HepG2 (cell line): Measurements from ENCODE around the gene DUSP7. TPM values are rescaled to one million over a fixed set of nuclear protein-coding genes. Genes with fewer than 3 reads are reported as not detected.

Source experiments
- ATAC-seq: fragments of 200-7000 bp; cut with Tn5 transposase; 3 replicates; pipeline ENCODE4 v1.9.1; 2020; ENCODE audit warnings: mild to moderate bottlenecking, moderate library complexity
- BruUV-seq: library from RNA; stranded (reverse); fragments of 400-500 nt; replicated peaks from 2 replicates; lab custom pipeline; 2021; lab: Mats Ljungman, UMichigan
- CTCF ChIA-PET: fragments of 300-600 bp; formaldehyde crosslinking; extraction: SDS; loops from one replicate; lab custom pipeline; 2021; ENCODE audit warnings: low total read pairs, inconsistent platforms, low intra/inter-chr PET ratio; lab: Yijun Ruan, JAX
- POLR2A ChIA-PET: fragments of 350-600 bp; sonication (Branson Sonifier 250); formaldehyde crosslinking; loops from one replicate; lab custom pipeline; 2020; ENCODE audit warnings: antibody characterized with exemption, inconsistent platforms; lab: Yijun Ruan, JAX
- DNase-seq: peaks from one replicate; pipeline ENCODE4 v3.0.0-alpha.2; 2015; ENCODE audit warnings: low spot score
- FAIRE-seq: peaks from 3 replicates; lab custom pipeline; 2011; peaks lifted over from hg19 to GRCh38; lab: Jason Lieb, UNC
- H2AFZ ChIP-seq: one replicate; pipeline ENCODE4 v1.6.1; 2011; ENCODE audit warnings: low read length, inconsistent platforms
- H3K27ac ChIP-seq: fragments of 300-600 bp; 3 replicates; pipeline ENCODE4 v1.8.0; 2011; ENCODE audit warnings: mixed run types, mild to moderate bottlenecking, mixed read lengths, low read length, inconsistent platforms; ENCODE audit not compliant: insufficient read depth; ENCODE audit errors: extremely low read length
- H3K27me3 ChIP-seq, 2 experiments: fragments of 200-600 bp in 1 of 2; 2 replicates in 1 of 2; 3 replicates in 1 of 2; pipeline versions ENCODE4 v1.6.0 to v1.8.0; 2011; ENCODE audit warnings: low read length in 2 of 2, mild to moderate bottlenecking in 2 of 2, moderate library complexity in 2 of 2, inconsistent platforms in 1 of 2; ENCODE audit not compliant: insufficient read depth in 2 of 2, control insufficient read depth in 1 of 2
- H3K36me3 ChIP-seq, 2 experiments: fragments of 200-600 bp in 1 of 2; replicated peaks in 1 of 2; 2 replicates in 1 of 2; 3 replicates in 1 of 2; pipeline versions ENCODE4 v1.5.1 to v1.8.0; 2011; ENCODE audit warnings: low read length in 2 of 2, inconsistent platforms in 1 of 2; ENCODE audit not compliant: insufficient read depth in 2 of 2, control insufficient read depth in 1 of 2
- H3K4me1 ChIP-seq: 2 replicates; pipeline ENCODE4 v1.5.1; 2012; ENCODE audit warnings: low read length, inconsistent platforms; ENCODE audit not compliant: insufficient read depth
- H3K4me2 ChIP-seq: 2 replicates; pipeline ENCODE4 v1.6.0; 2011; ENCODE audit warnings: low read depth, low read length, inconsistent platforms
- H3K4me3 ChIP-seq, 3 experiments: fragments of 200-600 bp in 1 of 3; sonication (generic), shearing (Covaris generic) in 1 of 3; replicated peaks in 1 of 3; 2 replicates each; pipeline ENCODE4 v1.5.1; 2011 to 2016; ENCODE audit warnings: low read length in 3 of 3, inconsistent platforms in 2 of 3, low read depth in 2 of 3, mild to moderate bottlenecking in 2 of 3, control low read depth in 1 of 3, mixed read lengths in 1 of 3; ENCODE audit not compliant: insufficient read depth in 1 of 3
- H3K79me2 ChIP-seq: one replicate; pipeline ENCODE4 v1.6.1; 2011; ENCODE audit warnings: low read length, inconsistent platforms; ENCODE audit not compliant: insufficient read depth
- H3K9ac ChIP-seq: 2 replicates; pipeline ENCODE4 v1.6.0; 2011; ENCODE audit warnings: mild to moderate bottlenecking, low read depth, low read length, inconsistent platforms; ENCODE audit not compliant: insufficient read depth
- H3K9me3 ChIP-seq: 2 replicates; pipeline ENCODE4 v1.5.1; 2012; ENCODE audit warnings: mild to moderate bottlenecking, low read length
- H4K20me1 ChIP-seq: 2 replicates; pipeline ENCODE4 v1.6.0; 2011; ENCODE audit warnings: inconsistent platforms, mild to moderate bottlenecking, low read length, moderate library complexity; ENCODE audit not compliant: insufficient read depth
- ARID3A ChIP-seq: IDR thresholded peaks from 2 replicates; pipeline ENCODE4 v1.6.1; 2012; ENCODE audit warnings: low read depth, low read length, improper control_type of control experiment
- KLF6 ChIP-seq: IDR thresholded peaks from 2 replicates; pipeline ENCODE4 v1.8.0; 2016; ENCODE audit warnings: missing biosample characterization, missing genetic modification reagents
- NFIC ChIP-seq: IDR thresholded peaks from 2 replicates; pipeline ENCODE4 v1.6.1; 2012; ENCODE audit warnings: mild to moderate bottlenecking, low read length, inconsistent platforms
- POGZ ChIP-seq: sonication (generic); formaldehyde crosslinking; IDR thresholded peaks from 2 replicates; pipeline ENCODE4 v1.4.0; 2020; ENCODE audit warnings: mild to moderate bottlenecking, missing genetic modification reagents
- RELA ChIP-seq: sonication (generic); formaldehyde crosslinking; IDR thresholded peaks from 2 replicates; pipeline ENCODE4 v1.4.0; 2020; ENCODE audit warnings: missing genetic modification reagents
- RNF2 ChIP-seq: fragments of 450-650 bp; conservative IDR thresholded peaks from 2 replicates; pipeline ENCODE4 v1.6.1; 2016; ENCODE audit warnings: low read depth
- SKI ChIP-seq: fragments of 450-650 bp; IDR thresholded peaks from one replicate; pipeline ENCODE4 v1.6.1; 2018; ENCODE audit warnings: mild to moderate bottlenecking; ENCODE audit not compliant: partially characterized antibody
- STAG1 ChIP-seq: sonication (generic); formaldehyde crosslinking; IDR thresholded peaks from 2 replicates; pipeline ENCODE4 v1.4.0; 2020; ENCODE audit warnings: missing genetic modification reagents
- TARDBP ChIP-seq: sonication (generic); formaldehyde crosslinking; IDR thresholded peaks from 2 replicates; pipeline ENCODE4 v1.8.0; 2022; ENCODE audit warnings: mild to moderate bottlenecking, missing genetic modification reagents
- ZNF30 ChIP-seq: sonication (generic); formaldehyde crosslinking; IDR thresholded peaks from 2 replicates; pipeline ENCODE4 v1.5.0; 2020; ENCODE audit warnings: mild to moderate bottlenecking, missing genetic modification reagents
- ZNF687 ChIP-seq: sonication (generic); formaldehyde crosslinking; IDR thresholded peaks from 2 replicates; pipeline ENCODE4 v1.5.1; 2020; ENCODE audit warnings: mild to moderate bottlenecking, missing genetic modification reagents, moderate library complexity
- ZNF749 ChIP-seq: sonication (generic); formaldehyde crosslinking; IDR thresholded peaks from 2 replicates; pipeline ENCODE4 v1.8.0; 2022; ENCODE audit warnings: mild to moderate bottlenecking, missing genetic modification reagents, moderate library complexity, borderline replicate concordance
- ZNF784 ChIP-seq: sonication (generic); formaldehyde crosslinking; IDR thresholded peaks from 2 replicates; pipeline ENCODE4 v1.5.1; 2020; ENCODE audit warnings: missing genetic modification reagents, mild to moderate bottlenecking, borderline replicate concordance
- ZNF891 ChIP-seq: sonication (generic); formaldehyde crosslinking; IDR thresholded peaks from 2 replicates; pipeline ENCODE4 v1.5.0; 2020; ENCODE audit warnings: mild to moderate bottlenecking, missing genetic modification reagents
- ZSCAN22 ChIP-seq: sonication (generic); formaldehyde crosslinking; IDR thresholded peaks from 2 replicates; pipeline ENCODE4 v1.4.0; 2020; ENCODE audit warnings: mild to moderate bottlenecking, missing genetic modification reagents
- WGBS: methylation state at CpG from one replicate; pipeline ENCODE4 v1.1.6; 2017; ENCODE audit warnings: low lambda C conversion rate; 5-methylcytosine and 5-hydroxymethylcytosine counted together
- in situ Hi-C: cut with HindIII; loops from 2 replicates; pipeline ENCODE4 v1.10.0; 2017; ENCODE audit warnings: low pct_unique_long_range_greater_than_20kb; ENCODE audit not compliant: extremely low pct_ligation_motif_present
- intact Hi-C: fragments of 100-400 bp; cut with micrococcal nuclease; formaldehyde crosslinking; loops from one replicate; pipeline ENCODE4 v1.10.0; 2022; ENCODE audit not compliant: unreplicated experiment
- polyA plus RNA-seq, 8 experiments: library from polyadenylated mRNA; depleted of rRNA in 3 of 8; stranded (reverse) in 7 of 8; unstranded in 1 of 8; fragments of >200 nt; fragmentation: Illumina TruSeq in 4 of 8; extraction: Trizol in 4 of 8; gene quantifications; 2 replicates each; pipeline versions ENCODE4 v1.2.1 to v1.2.3, GENCODE V29; 2011 to 2016; ENCODE audit warnings: low read depth in 4 of 8, missing spikeins in 1 of 8, mixed read lengths in 1 of 8; ENCODE audit not compliant: insufficient read depth in 1 of 8
- total RNA-seq, 5 experiments: library from RNA; depleted of rRNA; stranded (reverse); fragments of >200 nt; fragmentation: Illumina TruSeq; extraction: Trizol; gene quantifications; 2 replicates each; pipeline ENCODE4 v1.2.3, GENCODE V29; 2016; ENCODE audit warnings: low read depth in 1 of 5

The DUSP7 gene
- total and polyA plus RNA-seq, 2 of the 13 experiments (the other 11 are each of a cell fraction or from before 2014, with no cell fraction given): 6.6 to 8.8 TPM

- BruUV-seq: no TSS peak
- Histone ChIP-seq H3K79me2 (no peaks in the 10 kb centered on the region), H3K36me3 (no peaks in the 10 kb centered on the region), H3K4me1 (peaks cover 77% of the 10 kb centered on the region), H3K27ac (no peak overlapping the region), H3K27me3 (peaks cover 1 to 5% of the 10 kb centered on the region in 2 experiments; a peak in 2 of 5 replicates), H3K9ac (no peak overlapping the region), H4K20me1 (no peaks in the 10 kb centered on the region), H3K4me2 (no peak overlapping the region), H2AFZ (no peak overlapping the region), H3K4me3 (no peak overlapping the region), H3K9me3 (no peaks in the 10 kb centered on the region)
- intact Hi-C loops (no loop called here), in situ Hi-C loops (no loop called here)
- no peak for TF ChIP-seq ZNF891 (CRISPR knock-in tag)
- TF ChIP-seq RNF2: no peak
- no peak for TF ChIP-seq ARID3A
- no peak for TF ChIP-seq RELA (CRISPR knock-in tag)
- TF ChIP-seq ZNF30 (CRISPR knock-in tag): no peak
- no peak for TF ChIP-seq ZNF749 (CRISPR knock-in tag)
- no peak for TF ChIP-seq POGZ
- no peak for TF ChIP-seq ZSCAN22 (CRISPR knock-in tag)
- no peak for TF ChIP-seq TARDBP
- TF ChIP-seq KLF6 (CRISPR knock-in tag): no peak
- TF ChIP-seq STAG1 (CRISPR knock-in tag): no peak
- TF ChIP-seq ZNF687: no peak
- no peak for TF ChIP-seq SKI
- TF ChIP-seq ZNF784 (CRISPR knock-in tag): no peak
- no peak for TF ChIP-seq NFIC
- 70% methylated on average over 9 of the region's 11 CpGs for WGBS
- CTCF ChIA-PET: no interaction called here
- ATAC-seq: no peak
- no peak for FAIRE-seq
- POLR2A ChIA-PET: no interaction called here
- no peak for DNase-seq
Observed at GRCh38 chr3:52030714-52031310, 25.6 kb downstream of the DUSP7 start.
